SK-N-SH (cell line): ENCODE results near the gene CYP4F12.

ENCODE experiments used
- JUND ChIP-seq: IDR thresholded peaks from 2 replicates; pipeline ENCODE4 v1.4.0; 2012
- NFIC ChIP-seq: IDR thresholded peaks from 2 replicates; pipeline ENCODE4 v1.4.0; 2012; ENCODE audit warnings: borderline replicate concordance
- NRF1 ChIP-seq: IDR thresholded peaks from 2 replicates; pipeline ENCODE4 v1.6.1; 2012; ENCODE audit warnings: low read depth, mild to moderate bottlenecking, low read length
- POLR2AphosphoS5 ChIP-seq: IDR thresholded peaks from 2 replicates; pipeline ENCODE4 v1.6.1; 2012; ENCODE audit warnings: low read depth, low read length
- TEAD4 ChIP-seq: IDR thresholded peaks from 2 replicates; pipeline ENCODE4 v1.4.0; 2012; ENCODE audit warnings: mild to moderate bottlenecking, borderline replicate concordance; ENCODE audit not compliant: insufficient read depth
- TF ChIP-seq, protein P1 (sequence below): fragments of 200-600 bp; sonication (generic); IDR thresholded peaks from 2 replicates; pipeline ENCODE4 v1.6.1; 2017; ENCODE audit warnings: antibody characterized with exemption, mild to moderate bottlenecking, moderate library complexity
- TF ChIP-seq, protein P2 (sequence below): IDR thresholded peaks from 2 replicates; pipeline ENCODE4 v1.4.0; 2012; ENCODE audit warnings: low read depth

DNA sequence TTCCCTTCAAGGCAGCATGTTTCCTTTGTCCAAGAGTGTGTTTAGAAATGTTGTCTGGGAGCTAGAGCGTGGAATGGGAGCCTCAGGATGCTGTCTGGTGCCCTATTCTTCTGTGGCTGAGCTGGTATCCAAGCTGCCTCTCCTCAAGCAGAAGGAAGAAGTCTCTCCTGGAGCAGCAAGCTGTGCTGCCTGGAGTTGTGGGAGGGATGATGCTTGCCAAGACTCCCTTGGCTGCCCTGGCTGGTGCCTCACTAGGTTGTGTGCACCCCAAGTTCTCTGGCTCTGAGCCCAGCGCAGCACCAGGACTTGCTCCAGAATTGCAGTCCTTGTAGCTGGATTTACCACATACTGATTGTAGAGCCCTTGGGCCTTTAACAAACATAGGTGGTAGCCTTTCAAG lies 36.9 kb upstream of the CYP4F12 start:
- TF ChIP-seq, protein P1, sequence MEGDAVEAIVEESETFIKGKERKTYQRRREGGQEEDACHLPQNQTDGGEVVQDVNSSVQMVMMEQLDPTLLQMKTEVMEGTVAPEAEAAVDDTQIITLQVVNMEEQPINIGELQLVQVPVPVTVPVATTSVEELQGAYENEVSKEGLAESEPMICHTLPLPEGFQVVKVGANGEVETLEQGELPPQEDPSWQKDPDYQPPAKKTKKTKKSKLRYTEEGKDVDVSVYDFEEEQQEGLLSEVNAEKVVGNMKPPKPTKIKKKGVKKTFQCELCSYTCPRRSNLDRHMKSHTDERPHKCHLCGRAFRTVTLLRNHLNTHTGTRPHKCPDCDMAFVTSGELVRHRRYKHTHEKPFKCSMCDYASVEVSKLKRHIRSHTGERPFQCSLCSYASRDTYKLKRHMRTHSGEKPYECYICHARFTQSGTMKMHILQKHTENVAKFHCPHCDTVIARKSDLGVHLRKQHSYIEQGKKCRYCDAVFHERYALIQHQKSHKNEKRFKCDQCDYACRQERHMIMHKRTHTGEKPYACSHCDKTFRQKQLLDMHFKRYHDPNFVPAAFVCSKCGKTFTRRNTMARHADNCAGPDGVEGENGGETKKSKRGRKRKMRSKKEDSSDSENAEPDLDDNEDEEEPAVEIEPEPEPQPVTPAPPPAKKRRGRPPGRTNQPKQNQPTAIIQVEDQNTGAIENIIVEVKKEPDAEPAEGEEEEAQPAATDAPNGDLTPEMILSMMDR, result no peak
- TF ChIP-seq POLR2AphosphoS5, result no peak
- TF ChIP-seq NFIC, result no peak
- TF ChIP-seq, protein P2, sequence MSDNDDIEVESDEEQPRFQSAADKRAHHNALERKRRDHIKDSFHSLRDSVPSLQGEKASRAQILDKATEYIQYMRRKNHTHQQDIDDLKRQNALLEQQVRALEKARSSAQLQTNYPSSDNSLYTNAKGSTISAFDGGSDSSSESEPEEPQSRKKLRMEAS, result no peak
- TF ChIP-seq NRF1, result no peak
- no peak for TF ChIP-seq TEAD4
- TF ChIP-seq JUND, result no peak
